SK-N-SH (cell line): ENCODE results near the gene PITPNM3. TPM values are rescaled to one million over a fixed set of nuclear protein-coding genes. Genes with fewer than 3 reads are reported as not detected.

Experiments
- CTCF ChIA-PET: fragments of 300-600, 350-600 bp; formaldehyde crosslinking; extraction: SDS; loops from one replicate; lab custom pipeline; 2021; lab: Yijun Ruan, JAX
- POLR2A ChIA-PET: fragments of 350-600 bp; sonication (Branson Sonifier 250); formaldehyde crosslinking; extraction: SDS; loops from one replicate; lab custom pipeline; 2020; ENCODE audit warnings: antibody characterized with exemption, inconsistent platforms; lab: Yijun Ruan, JAX
- DNase-seq: peaks from one replicate; pipeline ENCODE4 v3.0.0; 2012
- H2AFZ ChIP-seq: fragments of 200-600 bp; sonication (generic); 2 replicates; pipeline ENCODE4 v1.8.1; 2016; ENCODE audit warnings: antibody characterized with exemption, mild to moderate bottlenecking, low read depth
- H3F3A ChIP-seq: fragments of 200-600 bp; sonication (generic); replicated peaks from 2 replicates; pipeline ENCODE3; 2016; ENCODE audit warnings: antibody characterized with exemption, mild to moderate bottlenecking; ENCODE audit not compliant: insufficient read depth
- H3K27ac ChIP-seq, 2 experiments: fragments of 200-500 bp in 1 of 2; fragments of 200-600 bp in 1 of 2; sonication (Bioruptor generic) in 1 of 2; sonication (generic), shearing (Covaris generic) in 1 of 2; 2 replicates each; pipeline versions ENCODE4 v1.5.1 to v1.6.1; 2014 to 2016; ENCODE audit warnings: low read depth in 2 of 2, inconsistent platforms in 1 of 2, low read length in 1 of 2, mild to moderate bottlenecking in 1 of 2, mixed read lengths in 1 of 2
- H3K27me3 ChIP-seq: fragments of 200-600 bp; sonication (generic), shearing (Covaris generic); 2 replicates; pipeline ENCODE4 v1.6.1; 2016; ENCODE audit warnings: mixed run types; ENCODE audit not compliant: insufficient read depth
- H3K36me3 ChIP-seq, 2 experiments: fragments of 200-500 bp in 1 of 2; fragments of 200-600 bp in 1 of 2; sonication (Bioruptor generic) in 1 of 2; sonication (generic) in 1 of 2; replicated peaks in 1 of 2; 2 replicates each; pipeline versions ENCODE3 to v1.5.1; 2014 to 2016; ENCODE audit warnings: low read length in 1 of 2, mild to moderate bottlenecking in 1 of 2; ENCODE audit not compliant: insufficient read depth in 2 of 2, control insufficient read depth in 1 of 2
- H3K4me1 ChIP-seq, 2 experiments: fragments of 200-500 bp in 1 of 2; fragments of 200-600 bp in 1 of 2; sonication (Bioruptor generic) in 1 of 2; sonication (generic), shearing (Covaris generic) in 1 of 2; 2 replicates each; pipeline versions ENCODE4 v1.5.1 to v1.6.1; 2014 to 2016; ENCODE audit warnings: low read depth in 1 of 2, low read length in 1 of 2, mixed run types in 1 of 2; ENCODE audit not compliant: insufficient read depth in 2 of 2, control insufficient read depth in 1 of 2
- H3K4me2 ChIP-seq: fragments of 200-600 bp; sonication (generic), shearing (Covaris generic); 2 replicates; pipeline ENCODE4 v1.6.1; 2017; ENCODE audit warnings: mixed run types
- H3K4me3 ChIP-seq, 2 experiments: fragments of 200-500 bp in 1 of 2; fragments of 200-600 bp in 1 of 2; sonication (Bioruptor generic) in 1 of 2; sonication (generic), shearing (Covaris generic) in 1 of 2; 2 replicates each; pipeline versions ENCODE4 v1.5.1 to v1.8.1; 2014 to 2016; ENCODE audit warnings: low read depth in 2 of 2, inconsistent platforms in 1 of 2, low read length in 1 of 2, mild to moderate bottlenecking in 1 of 2, mixed read lengths in 1 of 2, moderate library complexity in 1 of 2
- H3K79me2 ChIP-seq: fragments of 200-600 bp; sonication (generic); 2 replicates; pipeline ENCODE4 v1.8.1; 2017; ENCODE audit warnings: mild to moderate bottlenecking; ENCODE audit not compliant: insufficient read depth
- H3K9ac ChIP-seq: fragments of 200-600 bp; sonication (generic); 2 replicates; pipeline ENCODE4 v1.6.1; 2017; ENCODE audit warnings: mixed run types
- H3K9me2 ChIP-seq: fragments of 200-600 bp; sonication (generic); 2 replicates; pipeline ENCODE4 v1.6.1; 2017; ENCODE audit warnings: mixed run types
- H3K9me3 ChIP-seq: fragments of 200-600 bp; sonication (generic); 2 replicates; pipeline ENCODE4 v1.6.1; 2017; ENCODE audit warnings: mixed run types, mild to moderate bottlenecking, moderate library complexity
- H4K20me1 ChIP-seq: fragments of 200-600 bp; sonication (generic); 2 replicates; pipeline ENCODE4 v1.6.1; 2017; ENCODE audit warnings: mild to moderate bottlenecking, mixed run types; ENCODE audit not compliant: insufficient read depth
- CHD2 ChIP-seq: fragments of 150-350 bp; IDR thresholded peaks from 2 replicates; pipeline ENCODE4 v1.6.1; 2018; ENCODE audit warnings: low read length; ENCODE audit not compliant: partially characterized antibody
- CTCF ChIP-seq: fragments of 200-600 bp; sonication (generic); IDR thresholded peaks from 2 replicates; pipeline ENCODE4 v1.6.1; 2017; ENCODE audit warnings: antibody characterized with exemption, mild to moderate bottlenecking, moderate library complexity
- ELF1 ChIP-seq: IDR thresholded peaks from 2 replicates; pipeline ENCODE4 v1.4.0; 2012
- EP300 ChIP-seq, 2 experiments: IDR thresholded peaks; 2 replicates each; pipeline versions ENCODE4 v1.4.0 to v1.6.1; 2012; ENCODE audit warnings: borderline replicate concordance in 1 of 2, low read depth in 1 of 2, low read length in 1 of 2
- EZH2phosphoT487 ChIP-seq: fragments of 200-600 bp; sonication (generic); IDR thresholded peaks from 2 replicates; pipeline ENCODE4 v1.6.1; 2017; ENCODE audit warnings: low read depth, mixed run types, mild to moderate bottlenecking, antibody characterized with exemption, moderate library complexity, borderline replicate concordance
- FOXJ3 ChIP-seq: sonication (generic); formaldehyde crosslinking; IDR thresholded peaks from 2 replicates; pipeline ENCODE4 v1.5.1; 2020; ENCODE audit warnings: mild to moderate bottlenecking, missing genetic modification reagents
- IRF3 ChIP-seq: fragments of 150-350 bp; IDR thresholded peaks from 2 replicates; pipeline ENCODE4 v1.6.1; 2016; ENCODE audit warnings: mild to moderate bottlenecking, low read depth, low read length
- JUND ChIP-seq: IDR thresholded peaks from 2 replicates; pipeline ENCODE4 v1.4.0; 2012
- MEF2A ChIP-seq: IDR thresholded peaks from 2 replicates; pipeline ENCODE4 v1.4.0; 2012; ENCODE audit warnings: low read depth, borderline replicate concordance
- MXI1 ChIP-seq: IDR thresholded peaks from 2 replicates; pipeline ENCODE4 v1.6.1; 2012; ENCODE audit warnings: mild to moderate bottlenecking, low read depth, low read length, improper control_type of control experiment
- POLR2AphosphoS5 ChIP-seq: IDR thresholded peaks from 2 replicates; pipeline ENCODE4 v1.6.1; 2012; ENCODE audit warnings: low read depth, low read length
- RAD21 ChIP-seq: IDR thresholded peaks from 2 replicates; pipeline ENCODE4 v1.6.1; 2012; ENCODE audit warnings: mild to moderate bottlenecking, low read length
- RCOR1 ChIP-seq: fragments of 150-350 bp; IDR thresholded peaks from 2 replicates; pipeline ENCODE4 v1.6.1; 2017; ENCODE audit warnings: antibody characterized with exemption, low read length
- RFX5 ChIP-seq: IDR thresholded peaks from 2 replicates; pipeline ENCODE4 v1.6.1; 2012; ENCODE audit warnings: mild to moderate bottlenecking, improper control_type of control experiment, low read length
- SIN3A ChIP-seq: IDR thresholded peaks from 2 replicates; pipeline ENCODE4 v1.6.1; 2012; ENCODE audit warnings: low read depth, mild to moderate bottlenecking, low read length, moderate library complexity, borderline replicate concordance
- SMC3 ChIP-seq: IDR thresholded peaks from 2 replicates; pipeline ENCODE4 v1.6.1; 2012; ENCODE audit warnings: low read depth, low read length, improper control_type of control experiment
- TAF1 ChIP-seq: IDR thresholded peaks from 2 replicates; pipeline ENCODE4 v1.6.1; 2012; ENCODE audit warnings: low read depth, mild to moderate bottlenecking, low read length, moderate library complexity, borderline replicate concordance
- TCF12 ChIP-seq: IDR thresholded peaks from 2 replicates; pipeline ENCODE4 v1.4.0; 2012
- WGBS: methylation state at CpG from one replicate; pipeline ENCODE4 v1.1.6; 2017; ENCODE audit warnings: low lambda C conversion rate; 5-methylcytosine and 5-hydroxymethylcytosine counted together
- polyA plus RNA-seq, 3 experiments: library from polyadenylated mRNA; depleted of rRNA; stranded (reverse); fragments of >200 nt; gene quantifications; 2 replicates each; pipeline ENCODE4 v1.2.3, GENCODE V29; 2012
- TF ChIP-seq, protein P1 (sequence below): IDR thresholded peaks from 2 replicates; pipeline ENCODE4 v1.4.0; 2012; ENCODE audit warnings: low read depth, borderline replicate concordance

PITPNM3 gene
- polyA plus RNA-seq, 1 of the 3 experiments (the other 2 are of a cell fraction) = 0.82 TPM

DNA sequence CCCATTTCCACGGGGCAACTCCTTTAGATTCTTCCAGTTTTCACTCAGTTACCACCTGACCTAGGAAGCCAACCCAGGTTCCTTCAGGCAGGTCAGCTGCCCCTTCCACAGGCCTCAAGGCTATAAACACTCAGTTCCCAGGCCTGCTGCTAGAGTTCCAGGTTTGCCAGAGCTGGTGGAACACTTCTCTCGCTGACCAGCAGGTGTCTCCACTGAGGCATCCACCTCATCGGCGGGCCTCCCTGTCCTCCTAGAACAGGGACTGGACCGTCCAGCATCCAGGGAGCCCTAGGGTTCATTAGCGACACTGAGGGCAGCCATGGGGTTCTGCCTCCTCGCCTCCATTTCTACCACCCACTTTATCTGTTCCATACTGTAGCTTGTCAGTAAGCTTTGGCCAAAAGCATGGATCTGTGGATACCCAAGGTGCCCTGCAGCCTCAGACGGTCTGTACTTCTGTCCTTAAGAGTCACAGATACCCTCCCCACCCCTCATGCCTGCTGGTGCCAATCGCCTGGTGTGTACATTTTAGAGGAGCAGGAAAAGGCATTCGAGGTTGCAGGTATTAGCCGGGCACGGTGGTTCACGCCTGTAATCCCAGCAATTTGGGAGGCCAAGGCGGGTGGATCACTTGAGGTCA is 83.1 kb downstream of the PITPNM3 start:
- Histone ChIP-seq H3K9me3 (no peaks in the 10 kb centered on the region), H3K4me1 (peaks cover 0 to 5% of the 10 kb centered on the region in 2 experiments; a peak in 3 of 4 replicates), H4K20me1 (no peaks in the 10 kb centered on the region), H3K27me3 (no peaks in the 10 kb centered on the region), H2AFZ (no peak overlapping the region), H3K9me2 (no peaks in the 10 kb centered on the region), H3F3A (no peaks in the 10 kb centered on the region), H3K79me2 (no peaks in the 10 kb centered on the region), H3K4me2 (no peak overlapping the region), H3K27ac (no peak overlapping the region), H3K36me3 (no peaks in the 10 kb centered on the region), H3K4me3 (peak overlapping the region in 1 of 2 experiments; percentile 33; a peak in 1 of 4 replicates), H3K9ac (no peak overlapping the region)
- DNase-seq = peak; percentile 92
- peak; percentile 76 for TF ChIP-seq RAD21
- TF ChIP-seq SMC3 = peak; percentile 83
- no peak for TF ChIP-seq JUND
- TF ChIP-seq CTCF = peak; percentile 92
- WGBS = 41% methylated on average over 12 of the region's 14 CpGs
- CTCF ChIA-PET = interaction anchor here (0.6 to 2.2 kb wide), 51 partner anchors 10 to 458 kb away, joined by 3 to 17 read pairs (median 4); partner anchors contain the start of gene PIMREG
- POLR2A ChIA-PET = interaction anchor here (1.1 kb wide), 1 partner anchor 85 kb away, joined by 4 read pairs; no protein-coding TSS in a partner anchor

DNA sequence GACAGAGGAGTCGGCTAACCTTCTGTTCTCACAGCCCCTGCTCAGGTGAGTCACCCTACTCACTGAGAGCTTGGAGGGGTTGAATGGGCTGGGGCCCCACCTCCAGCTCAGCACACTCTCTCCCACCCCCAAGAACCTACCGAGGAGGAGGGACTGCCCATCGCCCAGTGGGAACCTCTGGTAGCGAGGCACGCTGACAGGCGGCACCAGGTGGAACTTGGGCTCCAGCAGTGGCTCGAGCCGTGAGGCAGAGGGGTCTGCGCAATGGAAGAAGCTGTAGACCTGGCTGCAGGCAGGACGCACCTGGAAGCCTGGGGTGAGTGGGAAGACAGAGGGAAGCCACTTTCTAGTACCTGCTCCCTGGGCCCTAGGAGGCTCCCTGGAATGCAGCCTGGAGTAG is 83.8 kb downstream of the PITPNM3 start:
- Histone ChIP-seq H3K27me3 (no peaks in the 10 kb centered on the region), H4K20me1 (no peaks in the 10 kb centered on the region), H3K36me3 (no peaks in the 10 kb centered on the region), H2AFZ (no peak overlapping the region), H3K27ac (no peak overlapping the region), H3F3A (no peaks in the 10 kb centered on the region), H3K79me2 (no peaks in the 10 kb centered on the region), H3K9me2 (no peaks in the 10 kb centered on the region), H3K4me3 (no peak overlapping the region), H3K9ac (no peak overlapping the region), H3K4me1 (peaks cover 0 to 5% of the 10 kb centered on the region in 2 experiments; a peak in 3 of 4 replicates), H3K4me2 (no peak overlapping the region), H3K9me3 (no peaks in the 10 kb centered on the region)
- 86% methylated on average over 8 of the region's 10 CpGs for WGBS
- no peak for DNase-seq
- ChIA-PET POLR2A (interaction anchor here (1.1 kb wide), 1 partner anchor 85 kb away, joined by 4 read pairs; no protein-coding TSS in a partner anchor), CTCF (interaction anchor here (0.6 to 2.2 kb wide), 46 partner anchors 8 to 458 kb away, joined by 3 to 17 read pairs (median 4); partner anchors contain the start of gene PIMREG)
- TF ChIP-seq RFX5 (no peak), MEF2A (no peak), MXI1 (no peak), RAD21 (no peak), SIN3A (no peak), CTCF (no peak), TAF1 (no peak), TCF12 (no peak), ELF1 (no peak), RCOR1 (no peak), POLR2AphosphoS5 (no peak), EZH2phosphoT487 (no peak), CHD2 (no peak), EP300 (IDR thresholded peaks at IDR 0.05; ENCODE audit: borderline replicate concordance in 1 of 2, low read depth in 1 of 2, low read length in 1 of 2) (no peak), IRF3 (no peak), FOXJ3 (CRISPR knock-in tag) (no peak), SMC3 (no peak)
- TF ChIP-seq, protein P1, sequence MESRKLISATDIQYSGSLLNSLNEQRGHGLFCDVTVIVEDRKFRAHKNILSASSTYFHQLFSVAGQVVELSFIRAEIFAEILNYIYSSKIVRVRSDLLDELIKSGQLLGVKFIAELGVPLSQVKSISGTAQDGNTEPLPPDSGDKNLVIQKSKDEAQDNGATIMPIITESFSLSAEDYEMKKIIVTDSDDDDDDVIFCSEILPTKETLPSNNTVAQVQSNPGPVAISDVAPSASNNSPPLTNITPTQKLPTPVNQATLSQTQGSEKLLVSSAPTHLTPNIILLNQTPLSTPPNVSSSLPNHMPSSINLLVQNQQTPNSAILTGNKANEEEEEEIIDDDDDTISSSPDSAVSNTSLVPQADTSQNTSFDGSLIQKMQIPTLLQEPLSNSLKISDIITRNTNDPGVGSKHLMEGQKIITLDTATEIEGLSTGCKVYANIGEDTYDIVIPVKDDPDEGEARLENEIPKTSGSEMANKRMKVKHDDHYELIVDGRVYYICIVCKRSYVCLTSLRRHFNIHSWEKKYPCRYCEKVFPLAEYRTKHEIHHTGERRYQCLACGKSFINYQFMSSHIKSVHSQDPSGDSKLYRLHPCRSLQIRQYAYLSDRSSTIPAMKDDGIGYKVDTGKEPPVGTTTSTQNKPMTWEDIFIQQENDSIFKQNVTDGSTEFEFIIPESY = no peak
